ENCODE results near the gene LRRC8D. TPM values are rescaled to one million over a fixed set of nuclear protein-coding genes. Genes with fewer than 3 reads are reported as not detected.

LRRC8D gene
- total RNA-seq, 4 donors from 2014 or later = 8.7 to 19.1 (median 10.9) TPM

DNA sequence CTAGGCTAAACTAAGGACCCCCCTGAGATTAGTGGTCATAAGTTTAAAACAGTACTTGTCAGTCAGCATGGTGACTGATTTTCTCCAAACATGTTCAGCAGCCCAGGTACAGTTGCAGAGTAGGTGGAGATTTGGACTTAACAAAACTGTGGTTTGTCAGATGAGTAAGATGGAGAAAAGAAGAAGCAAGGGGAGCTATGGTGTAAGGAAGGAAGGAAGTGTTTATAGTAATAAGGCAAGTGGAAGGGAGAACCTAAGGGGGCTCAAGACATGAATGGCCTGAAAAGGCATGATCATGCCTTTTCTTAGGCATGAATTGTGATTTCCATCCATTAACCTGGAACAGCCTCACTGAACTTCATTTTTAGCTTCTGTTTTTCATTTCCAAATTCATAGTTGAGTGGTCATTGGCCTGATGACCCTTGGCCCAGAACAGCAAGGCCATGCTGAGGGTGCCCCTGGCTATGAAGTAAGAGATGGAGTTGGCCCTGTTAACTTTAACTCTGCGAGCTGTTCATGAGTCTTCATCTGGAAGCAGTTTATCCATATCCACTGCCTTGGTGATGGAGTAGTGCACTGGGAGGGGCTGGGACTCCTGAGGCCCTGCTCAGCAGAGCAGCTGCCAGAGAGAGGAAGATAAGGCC, 60.7 kb downstream of the LRRC8D start:
- intact Hi-C loops (cut with DNase I) = no loop called here
- Histone ChIP-seq H3K27me3 (no peaks in the 10 kb centered on the region), H3K27ac (no peak overlapping the region), H3K4me1 (no peaks in the 10 kb centered on the region), H3K36me3 (no peaks in the 10 kb centered on the region), H3K4me3 (no peak overlapping the region), H3K9me3 (no peaks in the 10 kb centered on the region)
- TF ChIP-seq CTCF (IDR thresholded peaks at IDR 0.05) = no peak
- TF ChIP-seq POLR2A (IDR thresholded peaks at IDR 0.05) = no peak
- WGBS, 2 donors = 93 to 100% methylated on average over 1 of the region's 1 CpG
- no peak for DNase-seq

- 92 to 97% methylated on average over 6 of the region's 6 CpGs for WGBS, 2 donors
- Histone ChIP-seq H3K9me3 (no peaks in the 10 kb centered on the region), H3K4me1 (no peaks in the 10 kb centered on the region), H3K27me3 (no peaks in the 10 kb centered on the region), H3K27ac (no peak overlapping the region), H3K4me3 (no peak overlapping the region), H3K36me3 (no peaks in the 10 kb centered on the region)
- intact Hi-C loops (cut with DNase I) = no loop called here
- no peak for DNase-seq
- TF ChIP-seq POLR2A (IDR thresholded peaks at IDR 0.05) (no peak), CTCF (IDR thresholded peaks at IDR 0.05) (no peak)
Measured at GRCh38 chr1:89882348-89883029, 61.7 kb downstream of the LRRC8D start.

GRCh38 chr1:89883030-89883379, 62.2 kb downstream of the LRRC8D start:
- Histone ChIP-seq H3K4me1 (no peaks in the 10 kb centered on the region), H3K4me3 (no peak overlapping the region), H3K27me3 (no peaks in the 10 kb centered on the region), H3K27ac (no peak overlapping the region), H3K9me3 (no peaks in the 10 kb centered on the region), H3K36me3 (no peaks in the 10 kb centered on the region)
- no peak for DNase-seq
- WGBS, 2 donors = 93 to 98% methylated on average over 5 to 6 of the region's 6 CpGs
- TF ChIP-seq POLR2A (IDR thresholded peaks at IDR 0.05) (no peak), CTCF (IDR thresholded peaks at IDR 0.05) (no peak)
- intact Hi-C loops (cut with DNase I) = no loop called here

- Histone ChIP-seq H3K27ac (no peak overlapping the region), H3K9me3 (no peaks in the 10 kb centered on the region), H3K27me3 (no peaks in the 10 kb centered on the region), H3K36me3 (no peaks in the 10 kb centered on the region), H3K4me3 (no peak overlapping the region), H3K4me1 (peaks cover 0 to 5% (median 0%) of the 10 kb centered on the region in 3 donors)
- WGBS, 2 donors = 72 to 78% methylated on average over 6 of the region's 6 CpGs
- DNase-seq = no peak
- TF ChIP-seq POLR2A (IDR thresholded peaks at IDR 0.05) = no peak
- no peak for TF ChIP-seq CTCF (IDR thresholded peaks at IDR 0.05)
- intact Hi-C loops (cut with DNase I) = no loop called here
Measured at GRCh38 chr1:89884718-89885596, 64.1 kb downstream of the LRRC8D start.

DNA sequence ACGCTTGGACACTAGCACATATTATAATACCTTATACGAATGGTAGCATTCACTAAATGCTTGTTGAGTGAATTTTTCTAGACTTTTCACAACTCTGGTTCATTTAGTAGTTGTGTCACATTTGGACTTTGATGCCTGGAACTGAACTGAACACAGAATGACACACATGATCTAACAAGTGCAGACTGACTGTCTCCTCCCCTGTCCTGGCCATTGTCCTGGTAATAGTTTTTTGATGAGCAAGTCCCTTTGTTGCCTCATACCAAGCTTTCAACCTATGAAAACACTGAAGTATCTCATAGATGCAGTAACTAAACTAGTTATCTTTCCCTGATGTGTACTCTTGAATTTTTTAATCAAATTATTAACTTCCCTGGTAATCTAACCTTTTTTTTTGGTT, 66.4 kb downstream of the LRRC8D start:
- Histone ChIP-seq H3K4me3 (no peak overlapping the region), H3K36me3 (no peaks in the 10 kb centered on the region), H3K9me3 (no peaks in the 10 kb centered on the region), H3K27ac (no peak overlapping the region), H3K27me3 (no peaks in the 10 kb centered on the region), H3K4me1 (peaks cover 0 to 17% (median 2%) of the 10 kb centered on the region in 3 donors)
- TF ChIP-seq CTCF (IDR thresholded peaks at IDR 0.05) = no peak
- TF ChIP-seq POLR2A (IDR thresholded peaks at IDR 0.05) = no peak
- 75% methylated on average over 2 of the region's 2 CpGs for WGBS, 2 donors
- intact Hi-C loops (cut with DNase I) = no loop called here
- DNase-seq = no peak

Measured in esophagus squamous epithelium (tissue), 5 donors.